Muscle of back (tissue), 13 donors: ENCODE data around the gene UGT2B11. TPM values are rescaled to one million over a fixed set of nuclear protein-coding genes. Genes with fewer than 3 reads are reported as not detected.
"Not testable (repeated sequence)": the region's sequence is repeated elsewhere in the genome, so short reads cannot be mapped to it uniquely, and the experiment has no call there.

Experiments
- DNase-seq, 3 donors: peaks; one replicate each; pipeline versions ENCODE4 v3.0.0 to v3.0.0-alpha.2; 2013
- long read RNA-seq, 9 donors: transcript quantifications; one replicate each; lab custom pipeline, GENCODE V29; 2026
- polyA plus RNA-seq, 10 donors: library from polyadenylated mRNA; unstranded; fragments of 120-200 nt; gene quantifications; one replicate each; pipeline ENCODE4 v1.2.1, GENCODE V29; 2013; ENCODE audit not compliant: insufficient read length in 10 of 10

Gene UGT2B11
- polyA plus RNA-seq = not detected
- long read RNA-seq, donor 1 = 0 reads
- long read RNA-seq, donor 2 = 0 reads
- long read RNA-seq, donor 3 = 0 reads
- long read RNA-seq, donor 4 = 0 reads
- long read RNA-seq, donor 5 = 0 reads
- long read RNA-seq, donor 6 = 0 reads
- long read RNA-seq, donor 7 = 0 reads
- long read RNA-seq, donor 8 = 0 reads
- long read RNA-seq, donor 9 = 0 reads

DNA sequence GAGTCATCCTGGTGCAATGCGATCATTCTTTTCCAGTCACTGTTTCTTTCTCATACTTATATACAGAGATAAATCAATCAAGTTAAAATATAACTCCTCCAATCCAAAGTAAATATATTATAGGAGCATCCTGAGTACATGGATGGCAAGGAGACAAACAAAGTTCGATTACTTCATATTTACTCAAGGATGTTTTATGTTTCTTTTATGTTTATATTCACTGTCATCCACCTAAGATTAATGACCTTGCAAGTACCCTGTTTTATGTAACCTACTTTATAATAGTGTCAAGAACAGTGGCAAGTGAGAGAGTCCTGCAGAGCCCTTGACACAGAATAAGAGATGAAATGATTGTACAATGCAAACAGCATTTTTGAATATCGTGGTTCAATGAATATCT lies at the start of gene UGT2B11:
UGT2B11 (minus strand) TSS at position 33 of the 400 bp plus-strand sequence; CDS start at position 7, 26 bp downstream.
- no peak for DNase-seq

DNA sequence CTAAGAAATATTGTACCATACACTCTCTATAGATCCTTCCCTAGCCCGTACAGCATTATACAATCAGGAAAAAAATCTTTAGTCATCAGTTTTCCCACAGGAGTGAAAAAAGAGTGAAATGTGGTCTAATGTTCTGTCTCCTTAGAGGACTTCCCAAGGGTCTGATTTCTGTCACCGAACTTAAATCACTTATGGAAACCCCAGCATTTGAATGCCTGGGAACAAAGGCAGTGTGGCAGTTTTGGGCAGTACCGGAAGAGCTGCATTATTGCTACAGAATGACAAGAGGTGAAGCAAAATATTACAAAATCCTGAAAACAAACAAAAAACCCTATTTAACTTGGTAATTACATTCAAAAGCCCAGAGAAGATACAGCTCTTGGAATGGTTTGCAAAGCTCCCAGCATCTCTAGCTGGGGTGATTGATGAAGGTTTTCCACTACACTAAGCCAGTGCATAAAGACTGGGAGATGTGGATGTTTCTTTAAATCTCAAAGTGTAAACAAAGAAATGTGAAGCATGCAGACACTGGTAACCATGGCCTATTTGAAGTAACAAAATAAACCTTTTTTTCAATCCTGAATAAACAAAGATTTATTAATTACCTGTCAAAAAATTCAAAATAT lies 38.7 kb upstream of the UGT2B11 start:
- DNase-seq = not testable (repeated sequence)

DNA sequence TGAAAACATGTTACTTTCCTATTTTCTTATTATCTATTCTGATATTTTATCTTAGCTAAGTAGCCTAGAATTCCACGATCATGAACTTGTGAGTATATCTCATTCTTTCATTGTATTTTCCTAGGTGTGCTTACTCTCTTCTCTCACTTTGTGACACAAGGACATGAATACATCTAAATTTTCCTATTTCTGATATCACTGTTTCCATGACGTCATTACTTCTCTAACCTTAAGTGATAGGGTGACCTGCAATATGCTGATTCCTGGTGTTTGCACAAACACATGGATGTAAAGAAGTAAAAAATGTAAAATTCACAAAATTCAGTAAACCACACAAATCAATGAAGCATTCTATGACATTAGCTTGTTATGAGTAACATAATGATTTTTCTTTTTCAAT lies 36.3 kb upstream of the UGT2B11 start:
- not testable (repeated sequence) for DNase-seq

DNA sequence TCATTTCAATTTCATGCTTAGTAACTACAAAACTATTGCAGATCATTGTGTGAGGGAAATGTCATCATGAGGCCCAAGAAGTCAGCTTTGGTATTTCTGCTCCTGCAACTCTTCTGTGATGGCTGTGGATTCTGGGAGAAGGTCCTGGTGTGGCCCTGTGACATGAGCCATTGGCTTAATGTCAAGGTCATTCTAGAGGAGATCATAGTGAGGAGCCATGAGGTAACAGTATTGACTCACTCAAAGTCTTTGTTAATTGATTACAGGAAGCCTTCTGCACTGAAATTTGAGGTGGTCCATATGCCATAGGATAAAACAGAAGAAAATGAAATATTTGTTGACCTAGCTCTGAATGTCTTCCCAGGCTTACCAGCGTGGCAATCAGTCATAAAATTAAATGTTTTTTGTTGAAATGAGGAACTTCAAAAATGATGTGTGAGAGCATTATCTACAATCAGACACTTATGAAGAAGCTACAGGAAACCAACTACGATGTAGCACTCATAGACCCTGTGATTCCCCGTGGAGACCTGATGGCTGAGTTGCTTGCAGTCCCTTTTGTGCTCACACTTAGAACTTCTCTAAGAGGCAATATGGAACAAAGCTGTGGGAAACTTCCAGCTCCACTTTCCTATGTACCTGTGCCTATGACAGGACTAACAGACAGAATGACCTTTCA lies 28.2 kb upstream of the UGT2B11 start:
- DNase-seq = not testable (repeated sequence)

DNA sequence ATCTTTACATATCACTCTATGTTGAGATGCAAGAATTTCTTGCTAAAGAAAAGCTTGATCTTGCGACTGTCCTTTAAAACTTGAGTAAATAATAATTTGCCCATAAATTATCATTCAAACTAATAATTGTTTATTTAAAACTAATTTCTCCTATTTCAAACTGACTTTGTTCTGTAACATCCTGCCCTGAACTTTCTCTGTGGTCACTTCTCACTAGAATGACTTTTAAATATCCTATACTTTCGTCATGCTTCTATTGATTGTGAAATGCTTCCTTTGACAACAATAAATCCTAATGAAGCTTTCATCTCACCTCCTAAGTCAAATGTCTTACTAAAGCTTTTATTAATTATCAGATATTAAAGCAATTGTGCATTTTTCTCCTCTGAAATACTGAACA lies 27.2 kb upstream of the UGT2B11 start:
- DNase-seq = not testable (repeated sequence)

DNA sequence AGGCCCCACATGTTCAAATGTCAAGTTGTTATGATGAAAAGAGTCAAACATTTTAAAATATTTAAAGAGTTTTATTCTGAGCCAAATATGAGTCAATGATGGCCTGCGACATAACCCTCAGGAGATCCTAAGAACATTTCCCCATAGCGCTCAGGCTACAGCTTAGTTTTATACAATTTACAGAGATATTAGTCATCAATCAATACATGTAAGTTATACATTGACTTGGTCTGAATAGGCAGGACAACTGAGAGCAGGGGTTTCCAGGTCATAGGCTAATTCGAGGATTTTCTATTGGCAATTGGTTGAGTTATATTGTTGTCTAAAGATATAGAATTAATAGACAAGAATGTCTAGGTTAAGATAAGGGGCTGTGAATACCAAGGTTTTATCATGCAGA lies 26.2 kb upstream of the UGT2B11 start:
- not testable (repeated sequence) for DNase-seq

DNA sequence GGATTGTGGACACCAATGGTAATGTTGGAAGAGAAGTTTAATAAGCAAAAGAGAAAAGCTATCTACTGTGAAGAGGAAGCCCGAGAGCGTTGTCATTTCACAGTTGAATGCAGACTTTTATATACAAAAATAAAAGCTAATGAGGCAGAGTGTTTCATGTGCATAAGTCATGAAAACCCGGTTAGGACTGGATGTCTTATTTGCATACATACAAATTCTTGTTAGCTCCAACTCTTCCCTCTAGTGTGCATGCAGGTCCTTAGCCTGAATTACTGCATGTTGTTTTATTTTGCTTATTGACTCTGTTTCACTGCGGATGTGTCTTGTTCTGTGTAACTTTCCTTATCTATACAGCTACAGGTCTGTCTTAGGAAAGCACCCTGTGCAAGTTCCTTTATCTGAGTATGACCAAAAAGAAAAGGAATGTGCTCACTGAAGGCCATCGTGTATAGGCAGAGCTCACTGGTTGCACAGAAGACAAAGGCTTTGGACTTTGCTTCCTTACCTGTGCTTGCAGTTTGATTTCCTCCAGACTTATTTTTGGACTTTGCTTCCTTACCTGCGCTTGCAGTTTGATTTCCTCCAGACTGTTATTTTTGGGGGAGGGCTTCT lies 25.1 kb upstream of the UGT2B11 start:
- no peak for DNase-seq

DNA sequence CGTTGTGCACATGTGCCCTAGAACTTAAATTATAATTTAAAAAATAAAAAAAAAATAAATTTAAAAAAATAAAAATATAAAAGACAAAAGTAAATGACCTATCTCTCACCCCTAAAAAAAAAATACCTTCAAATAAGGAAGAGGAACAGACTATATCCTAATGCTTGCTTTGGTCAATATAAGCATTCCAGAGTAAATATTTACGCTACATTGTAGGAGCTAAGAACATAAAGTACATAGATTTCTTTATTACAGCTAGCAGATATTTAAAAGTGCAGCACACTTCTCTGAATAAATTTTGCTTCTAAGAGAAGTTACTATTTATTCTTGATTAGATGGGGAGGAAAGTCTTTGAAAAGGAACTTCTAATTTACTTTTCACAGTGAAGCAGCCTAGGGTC lies 24.5 kb upstream of the UGT2B11 start:
- no peak for DNase-seq

DNA sequence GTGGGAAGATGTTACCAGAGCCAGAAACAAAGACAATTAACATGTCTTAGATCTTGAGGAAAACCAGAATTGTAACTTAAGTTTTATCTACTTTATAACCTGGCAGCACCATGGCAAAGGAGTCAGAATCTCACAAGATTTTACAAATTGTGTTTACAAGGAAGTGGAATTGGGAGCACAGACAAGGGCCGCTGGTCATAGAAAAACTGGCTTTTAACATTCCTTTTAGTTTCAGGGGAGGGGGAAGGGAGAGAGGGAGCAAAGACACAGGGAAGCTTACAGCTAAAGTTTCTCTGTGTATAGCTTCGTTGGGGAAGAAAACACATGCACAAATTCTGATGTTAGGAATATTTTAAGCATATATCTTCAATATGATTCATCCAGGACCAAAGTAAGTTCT lies 10.3 kb upstream of the UGT2B11 start:
- peak in 1 of 3 donors; percentile 21 for DNase-seq

DNA sequence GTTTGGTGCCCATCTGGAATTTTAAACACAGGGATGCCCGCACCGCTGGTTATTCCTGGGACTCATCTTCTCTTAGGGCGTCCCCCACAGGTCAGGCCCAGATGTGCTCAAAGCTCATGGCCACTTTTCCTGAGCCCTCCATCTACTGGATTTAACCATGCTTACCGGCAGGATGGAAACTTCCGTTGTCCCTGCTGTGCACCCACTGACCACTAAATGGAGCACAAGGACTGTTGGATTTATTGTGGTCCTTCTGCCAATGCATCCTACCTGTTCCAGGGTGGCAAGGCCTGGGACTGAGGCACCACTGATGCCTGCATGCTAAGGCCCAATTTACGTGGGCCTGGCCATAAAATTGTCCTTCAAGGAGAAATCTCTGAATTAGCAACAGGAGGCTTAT lies 8.7 kb upstream of the UGT2B11 start:
- not testable (repeated sequence) for DNase-seq

DNA sequence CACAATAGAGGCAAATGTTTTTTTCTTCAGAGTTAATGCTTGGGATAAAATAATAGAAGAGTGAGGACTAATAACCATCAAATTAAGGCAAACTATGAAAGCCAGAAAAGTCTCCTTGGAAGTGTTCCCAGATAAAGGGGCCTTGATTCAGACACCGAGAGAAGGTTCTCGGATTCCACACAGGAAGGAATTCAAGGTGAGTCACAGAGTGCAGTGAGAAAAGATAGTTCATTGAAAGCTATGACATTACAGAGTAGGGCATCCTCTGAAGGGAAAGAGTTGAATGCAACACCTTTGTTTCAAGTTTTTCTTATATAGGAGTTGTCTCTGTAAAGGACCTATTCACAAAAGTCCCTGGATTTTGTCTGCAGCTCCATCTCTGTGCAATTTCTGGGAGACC lies 3.9 kb upstream of the UGT2B11 start:
- not testable (repeated sequence) for DNase-seq

DNA sequence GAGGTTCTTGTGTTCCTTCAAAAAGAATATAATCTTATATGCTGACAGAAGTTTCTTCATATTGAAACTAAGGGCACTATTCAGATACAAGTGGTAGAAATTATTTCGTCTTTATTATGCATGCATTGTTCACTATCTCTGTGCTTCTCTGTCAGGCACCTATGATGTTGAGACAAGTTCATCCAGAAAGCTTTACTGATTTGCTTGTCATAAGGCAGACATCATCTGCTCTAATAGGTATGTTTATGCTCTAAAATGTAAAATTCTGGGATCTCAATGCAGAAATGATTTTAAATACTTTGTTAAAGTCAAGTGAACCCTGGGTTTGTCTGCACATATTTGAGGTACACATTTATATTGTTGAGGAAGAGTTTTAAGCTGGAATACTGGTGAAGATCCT lies 3.6 kb downstream of the UGT2B11 start:
- DNase-seq = no peak

DNA sequence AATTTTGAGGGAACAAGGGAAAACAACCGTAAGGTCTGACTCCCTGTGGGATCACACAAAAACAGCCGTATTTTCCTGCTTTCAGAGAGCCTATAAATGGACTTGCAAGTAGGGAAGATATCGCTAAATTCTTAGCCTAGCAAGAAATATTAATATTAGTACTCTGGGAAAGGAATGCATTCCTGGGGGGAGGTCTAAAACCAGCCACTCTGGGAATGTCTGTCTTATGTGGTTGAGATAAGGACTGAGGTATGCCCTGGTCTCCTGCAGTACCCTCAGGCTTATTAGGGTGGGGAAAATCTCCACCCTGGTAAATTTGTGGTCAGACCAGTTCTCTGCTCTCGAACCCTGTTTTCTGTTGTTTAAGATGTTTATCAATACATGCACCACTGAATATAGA lies 16.0 kb downstream of the UGT2B11 start:
- DNase-seq = not testable (repeated sequence)

DNA sequence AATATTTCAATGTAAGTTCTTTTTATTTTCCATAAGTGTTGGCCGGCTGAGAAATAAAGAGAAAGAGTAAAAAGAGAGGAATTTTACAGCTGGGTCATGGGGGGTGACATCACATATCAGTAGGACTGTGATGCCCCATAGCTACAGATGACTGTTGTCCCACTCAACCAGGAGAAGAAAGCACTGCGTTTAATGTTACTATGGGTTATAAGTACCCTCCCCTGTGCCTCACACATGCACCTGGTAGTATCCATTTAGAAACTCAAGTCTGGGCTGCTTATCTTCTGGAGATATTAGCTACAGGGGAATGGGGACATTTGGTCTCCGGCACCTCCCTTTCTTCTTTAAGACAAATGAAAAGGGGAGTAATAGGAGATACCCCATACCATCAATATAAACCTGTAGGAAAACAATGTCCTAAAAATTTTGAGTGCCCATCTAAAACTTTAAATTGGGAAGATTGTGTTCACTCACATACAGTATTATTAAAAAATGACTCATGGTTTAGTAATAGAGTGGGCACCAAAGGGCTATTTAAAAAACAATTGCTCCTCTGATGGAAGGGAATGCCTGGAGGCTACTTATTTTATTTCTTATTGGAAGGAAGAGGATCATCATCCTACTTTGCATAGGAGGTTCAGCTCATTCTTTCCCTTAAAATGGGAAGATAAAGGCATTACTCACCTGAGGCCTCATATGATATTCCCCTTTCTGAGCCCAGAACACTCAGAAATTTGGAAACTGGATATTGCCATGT lies 18.2 kb downstream of the UGT2B11 start:
- no peak for DNase-seq

DNA sequence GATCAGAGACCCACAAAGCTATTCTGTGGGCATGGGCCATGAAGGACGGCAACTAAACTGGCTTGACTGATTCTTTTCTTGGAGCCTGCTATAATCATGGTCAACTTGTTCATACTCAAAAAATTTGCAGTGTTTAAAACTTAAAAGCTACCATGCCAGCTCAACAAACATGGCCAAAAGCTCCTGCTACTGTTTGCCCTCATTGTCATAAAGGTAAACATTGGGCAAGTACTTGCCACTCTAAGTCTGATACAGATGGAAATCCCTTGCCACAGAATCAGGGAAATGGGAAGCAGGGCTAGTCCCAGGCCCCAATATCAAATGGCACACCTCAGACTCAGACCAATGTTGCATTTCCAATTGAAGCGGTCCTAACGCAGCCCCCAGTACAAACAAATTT lies 20.4 kb downstream of the UGT2B11 start:
- DNase-seq = no peak

DNA sequence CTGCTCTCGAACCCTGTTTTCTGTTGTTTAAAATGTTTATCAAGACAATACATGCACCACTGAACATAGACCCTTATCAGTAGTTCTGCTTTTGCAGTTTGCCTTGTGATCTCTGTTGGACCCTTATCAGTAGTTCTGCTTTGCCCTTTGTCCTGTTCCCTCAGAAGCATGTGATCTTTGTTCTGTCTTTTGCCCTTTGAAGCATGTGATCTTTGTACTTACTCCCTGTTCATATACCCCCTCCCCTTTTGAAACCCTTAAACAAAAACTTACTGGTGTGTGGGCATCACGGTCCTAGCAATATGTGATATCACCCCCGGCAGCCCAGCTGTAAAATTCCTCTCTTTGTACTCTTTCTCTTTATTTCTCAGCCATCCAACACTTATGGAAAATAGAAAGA lies 22.6 kb downstream of the UGT2B11 start:
- not testable (repeated sequence) for DNase-seq

DNA sequence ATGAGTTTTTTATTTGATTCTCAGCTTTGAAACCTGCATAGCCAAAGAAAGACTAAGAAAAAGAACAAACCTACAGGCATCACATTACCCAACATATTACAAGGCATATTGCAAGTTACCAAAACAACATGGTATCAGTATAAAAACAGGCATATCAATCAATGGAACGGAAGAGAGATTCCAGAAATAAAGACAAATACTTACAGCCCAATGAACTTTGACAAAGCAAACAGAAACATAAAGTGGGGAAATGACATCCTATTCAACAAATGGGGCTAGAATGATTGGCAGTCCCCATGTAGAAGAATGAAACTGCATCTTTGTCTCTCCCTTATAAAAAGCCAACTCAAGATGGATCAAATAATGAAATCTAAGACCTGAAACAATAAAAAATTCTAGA lies 23.9 kb downstream of the UGT2B11 start:
- DNase-seq = not testable (repeated sequence)

DNA sequence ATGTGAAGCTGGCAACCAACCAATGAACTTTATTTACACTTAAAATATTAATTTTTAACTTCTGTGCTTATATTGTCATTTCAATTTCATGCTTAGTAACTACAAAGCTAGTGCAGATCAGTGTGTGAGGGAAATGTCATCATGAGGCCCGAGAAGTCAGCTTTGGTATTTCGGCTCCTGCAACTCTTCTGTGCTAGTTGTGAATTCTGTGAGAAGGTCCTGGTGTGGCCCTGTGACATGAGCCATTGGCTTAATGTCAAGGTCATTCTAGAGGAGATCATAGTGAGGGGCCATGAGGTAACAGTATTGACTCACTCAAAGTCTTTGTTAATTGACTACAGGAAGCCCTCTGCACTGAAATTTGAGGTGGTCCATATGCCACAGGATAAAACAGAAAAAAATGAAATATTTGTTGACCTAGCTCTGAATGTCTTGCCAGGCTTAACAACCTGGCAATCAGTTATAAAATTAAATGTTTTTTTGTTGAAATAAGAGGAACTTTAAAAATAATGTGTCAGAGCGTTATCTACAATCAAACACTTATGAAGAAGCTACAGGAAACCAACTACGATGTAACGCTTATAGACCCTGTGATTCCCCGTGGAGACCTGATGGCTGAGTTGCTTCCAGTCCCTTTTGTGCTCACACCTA lies 32.9 kb downstream of the UGT2B11 start:
- not testable (repeated sequence) for DNase-seq

DNA sequence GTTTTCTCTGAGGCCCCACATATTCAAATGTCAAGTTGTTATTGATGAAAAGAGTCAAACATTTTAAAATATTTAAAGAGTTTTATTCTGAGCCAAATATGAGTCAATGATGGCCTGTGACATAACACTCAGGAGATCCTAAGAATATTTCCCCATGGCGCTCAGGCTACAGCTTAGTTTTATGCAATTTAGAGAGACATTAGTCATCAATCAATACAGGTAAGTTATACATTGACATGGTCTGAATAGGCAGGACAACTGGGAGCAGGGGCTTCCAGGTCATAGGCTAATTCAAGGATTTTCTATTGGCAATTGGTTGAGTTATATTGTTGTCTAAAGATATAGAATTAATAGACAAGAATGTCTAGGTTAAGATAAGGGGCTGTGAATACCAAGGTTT lies 34.7 kb downstream of the UGT2B11 start:
- not testable (repeated sequence) for DNase-seq

DNA sequence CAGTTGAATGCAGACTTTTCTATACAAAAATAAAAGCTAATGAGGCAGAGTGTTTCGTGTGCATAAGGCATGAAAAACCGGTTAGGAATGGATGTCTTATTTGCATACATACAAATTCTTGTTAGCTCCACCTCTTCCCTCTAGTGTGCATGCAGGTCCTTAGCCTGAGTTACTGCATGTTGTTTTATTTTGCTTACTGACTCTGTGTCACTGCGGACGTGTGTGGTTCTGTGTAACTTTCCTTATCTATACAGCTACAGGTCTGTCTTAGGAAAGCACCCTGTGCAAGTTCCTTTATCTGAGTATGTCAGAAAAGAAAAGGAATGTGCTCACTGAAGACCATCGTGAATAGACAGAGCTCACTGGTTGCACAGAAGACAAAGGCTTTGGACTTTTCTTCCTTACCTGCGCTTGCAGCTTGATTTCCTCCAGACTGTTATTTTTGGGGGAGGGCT lies 35.8 kb downstream of the UGT2B11 start:
- not testable (repeated sequence) for DNase-seq
